GM19372 (cell line): ENCODE measurements around the gene HTT.

Experiments used
- ATAC-seq: cut with Tn5 transposase; IDR thresholded peaks from one replicate; pipeline ENCODE4 v1.9.1; 2021; ENCODE audit warnings: mild to moderate bottlenecking, low read depth, moderate library complexity; ENCODE audit not compliant: unreplicated experiment

Gene HTT

DNA sequence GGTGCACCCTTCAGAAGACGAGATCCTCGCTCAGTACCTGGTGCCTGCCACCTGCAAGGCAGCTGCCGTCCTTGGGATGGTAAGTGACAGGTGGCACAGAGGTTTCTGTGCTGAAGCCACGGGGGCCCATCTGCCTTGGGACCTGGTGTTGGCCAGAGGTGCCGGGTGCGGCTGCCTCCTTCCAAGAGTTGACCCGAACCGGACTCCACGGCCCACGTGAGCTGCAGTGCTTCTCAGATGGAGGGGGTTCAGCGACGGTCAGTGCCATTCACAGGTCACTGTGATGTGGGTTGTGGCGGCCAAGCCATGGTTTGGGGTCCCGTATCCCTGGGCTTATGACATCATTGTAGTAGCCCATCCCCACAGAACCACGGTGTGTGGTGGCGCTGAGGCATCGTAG is 155.5 kb downstream of the HTT start:
- no peak for ATAC-seq

DNA sequence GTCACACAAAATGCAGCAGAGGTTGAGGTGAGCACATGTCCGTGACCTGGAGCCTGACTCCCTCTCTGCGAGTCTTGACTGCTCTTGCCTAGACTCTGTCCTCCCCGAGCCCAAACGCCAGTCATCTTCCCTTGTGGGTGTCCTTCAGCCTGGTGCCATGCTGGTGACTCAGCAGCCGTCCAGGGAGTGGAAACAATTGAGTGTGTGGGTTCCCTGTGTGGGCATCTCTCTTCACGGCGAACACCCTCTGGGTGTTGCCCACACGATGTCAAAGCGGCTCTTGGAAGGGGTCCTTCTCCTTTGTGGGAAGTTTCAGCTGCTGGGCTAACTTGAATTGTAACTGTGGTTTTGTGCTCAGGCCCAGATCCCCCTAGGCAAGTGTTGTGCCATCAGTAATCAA is 157.0 kb downstream of the HTT start:
- no peak for ATAC-seq

DNA sequence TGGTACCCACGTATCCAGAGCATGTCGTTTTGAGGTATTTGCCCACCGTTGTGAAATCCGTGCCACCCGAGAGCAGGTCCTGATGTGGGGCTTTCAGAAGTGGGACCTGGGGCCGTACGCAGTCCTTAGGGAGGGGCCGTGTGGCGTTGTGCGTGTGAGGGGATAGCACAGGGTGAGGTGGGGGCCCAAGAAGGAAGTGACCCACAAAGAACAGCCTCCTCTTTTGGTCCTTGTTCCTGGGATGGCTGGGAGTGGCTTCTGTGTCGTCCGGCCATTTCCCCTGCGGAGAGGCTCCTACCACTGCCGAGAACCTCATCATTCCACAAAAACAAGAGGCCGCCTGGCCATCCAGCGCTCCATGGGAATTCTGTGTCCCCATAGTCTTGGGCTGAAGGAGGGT is 157.5 kb downstream of the HTT start:
- ATAC-seq = no peak

DNA sequence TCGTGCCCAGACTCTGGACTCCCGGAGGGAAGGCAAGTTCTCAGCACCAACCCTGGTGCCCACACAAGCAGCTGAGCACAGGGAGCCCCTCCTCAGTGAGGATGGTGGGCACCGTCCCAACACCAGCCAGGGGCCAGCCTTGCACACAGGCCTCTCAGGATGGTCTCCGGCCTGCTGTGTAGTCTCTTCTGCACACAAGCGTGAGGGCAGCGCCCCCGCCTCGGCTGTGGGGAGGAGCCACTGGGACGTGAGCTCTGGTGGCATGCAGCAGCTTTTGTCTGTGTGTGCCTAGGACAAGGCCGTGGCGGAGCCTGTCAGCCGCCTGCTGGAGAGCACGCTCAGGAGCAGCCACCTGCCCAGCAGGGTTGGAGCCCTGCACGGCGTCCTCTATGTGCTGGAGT is 158.4 kb downstream of the HTT start:
- no peak for ATAC-seq

DNA sequence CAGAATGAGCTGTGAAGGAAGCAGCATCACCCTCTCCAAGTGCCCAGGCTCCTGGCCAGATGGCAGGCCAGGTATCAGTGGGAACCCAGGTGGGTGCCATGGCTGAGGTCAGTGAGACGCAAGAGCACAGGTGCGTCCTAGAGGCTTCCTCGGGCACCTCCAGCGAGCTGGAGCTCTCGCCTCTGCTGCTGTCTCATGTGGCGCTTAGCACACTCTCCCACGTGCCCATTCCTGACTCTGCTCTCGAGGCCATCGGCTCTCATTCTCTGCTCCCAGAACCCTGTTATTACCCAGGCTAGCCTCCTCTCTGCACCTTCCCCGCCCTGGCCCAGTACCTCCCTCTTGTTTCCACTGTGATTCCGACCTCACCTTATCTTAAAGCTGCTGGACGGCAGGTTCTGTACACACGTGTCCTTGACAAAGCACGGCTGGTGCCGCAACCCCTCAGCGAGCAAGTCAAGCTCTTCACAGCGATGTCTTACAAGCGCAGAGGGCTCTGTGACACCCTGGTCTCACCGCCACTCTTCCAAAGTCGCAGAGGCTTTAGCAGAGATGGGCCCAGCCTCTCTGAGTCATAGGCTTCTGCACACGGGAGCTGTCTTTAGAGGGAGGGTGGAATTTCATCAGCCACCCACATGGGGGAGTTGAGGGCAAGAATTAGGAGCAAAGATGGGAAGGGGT is 159.1 kb downstream of the HTT start:
- no peak for ATAC-seq

DNA sequence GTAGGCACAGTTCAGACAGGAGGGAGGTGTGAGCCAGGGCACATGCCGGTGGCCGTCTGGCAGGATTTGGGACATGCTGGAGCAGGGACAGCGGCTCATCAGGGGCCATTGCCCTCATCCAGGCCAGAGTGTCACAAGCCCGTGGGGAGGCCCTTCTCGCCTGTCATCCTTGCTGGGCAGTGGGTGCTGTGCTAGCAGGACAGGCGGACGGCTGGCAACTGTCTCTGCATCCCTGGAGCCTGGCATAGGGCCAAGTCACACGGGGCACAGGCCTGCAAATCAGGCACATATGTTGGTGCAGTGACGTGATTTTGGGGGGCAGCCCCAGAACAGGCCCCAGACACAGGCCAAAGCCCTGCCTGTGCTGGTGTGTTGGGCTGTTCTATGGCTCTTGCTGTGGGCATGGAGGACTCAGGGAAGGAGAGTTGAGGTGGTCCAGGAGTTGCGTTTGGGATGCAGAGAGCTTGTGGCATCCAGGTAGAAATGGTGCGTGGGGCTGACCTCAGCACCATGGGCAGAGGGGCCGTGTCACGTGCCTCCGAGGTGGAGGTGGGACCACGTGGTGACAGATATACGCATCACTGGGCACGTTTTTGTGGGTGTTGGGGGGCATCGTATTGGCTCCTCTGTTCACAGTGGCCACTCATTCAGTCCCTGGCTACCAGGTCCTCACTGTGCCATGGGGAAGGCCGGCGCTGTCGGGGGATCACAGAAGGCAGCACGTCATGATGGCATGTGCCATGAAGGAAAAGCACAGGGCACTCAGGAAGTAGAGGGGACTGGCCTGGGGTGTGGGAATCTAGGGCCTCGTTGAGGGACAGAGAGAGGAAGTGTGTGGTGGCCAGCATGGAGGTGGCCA is 159.9 kb downstream of the HTT start:
- no peak for ATAC-seq

DNA sequence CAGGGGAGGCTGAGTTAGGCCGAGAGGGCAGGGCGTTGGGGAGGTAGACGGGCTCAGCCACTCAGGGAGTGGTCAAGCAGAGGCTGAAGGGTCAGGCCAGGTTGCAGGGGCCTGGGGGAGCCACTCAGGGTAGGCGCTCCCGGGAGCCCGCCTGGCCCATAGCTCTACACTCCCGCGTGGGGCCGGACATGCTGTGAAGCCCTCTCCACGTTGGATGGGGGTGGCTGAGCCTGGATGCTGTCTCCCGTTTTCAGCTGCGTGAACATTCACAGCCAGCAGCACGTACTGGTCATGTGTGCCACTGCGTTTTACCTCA is 160.5 kb downstream of the HTT start:
- no peak for ATAC-seq

DNA sequence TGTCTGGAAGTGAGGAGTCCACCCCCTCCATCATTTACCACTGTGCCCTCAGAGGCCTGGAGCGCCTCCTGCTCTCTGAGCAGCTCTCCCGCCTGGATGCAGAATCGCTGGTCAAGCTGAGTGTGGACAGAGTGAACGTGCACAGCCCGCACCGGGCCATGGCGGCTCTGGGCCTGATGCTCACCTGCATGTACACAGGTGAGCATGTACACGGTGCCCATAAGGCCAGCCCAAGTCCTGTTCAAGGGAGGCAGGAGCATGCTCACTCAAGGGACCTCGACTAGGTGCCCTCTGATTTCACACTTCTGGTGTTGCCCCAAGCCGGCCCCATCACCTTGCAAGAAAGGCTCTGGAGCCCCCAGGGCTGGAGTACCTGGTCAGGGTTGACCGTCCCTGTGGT is 161.1 kb downstream of the HTT start:
- no peak for ATAC-seq

DNA sequence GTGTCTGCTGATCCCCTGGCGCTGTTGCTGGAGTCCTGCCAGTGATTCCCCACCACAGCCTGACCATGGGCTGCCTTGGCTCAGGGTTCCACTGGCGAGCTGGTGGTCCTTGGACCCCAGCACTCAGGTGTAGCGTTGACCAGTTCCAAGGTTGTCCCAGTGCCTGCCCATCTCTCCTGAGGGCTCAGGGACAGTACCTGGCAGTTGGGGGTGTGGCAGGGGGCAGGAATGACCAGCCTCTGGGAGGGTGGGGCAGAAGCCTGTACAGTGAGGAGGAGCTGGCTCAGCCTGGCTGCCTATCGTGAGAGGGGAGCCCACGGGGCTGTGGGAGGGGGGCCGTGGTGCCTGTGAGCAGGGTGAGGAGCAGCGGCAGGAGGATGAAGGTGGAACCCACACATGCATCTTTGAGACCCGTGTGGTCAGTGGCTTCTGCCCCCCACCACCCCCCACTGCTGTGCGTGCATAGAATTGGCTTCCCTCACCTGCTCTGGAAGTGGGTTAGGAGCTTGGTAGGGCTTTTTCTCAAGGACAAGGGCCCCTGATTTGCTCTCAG is 161.9 kb downstream of the HTT start:
- no peak for ATAC-seq

DNA sequence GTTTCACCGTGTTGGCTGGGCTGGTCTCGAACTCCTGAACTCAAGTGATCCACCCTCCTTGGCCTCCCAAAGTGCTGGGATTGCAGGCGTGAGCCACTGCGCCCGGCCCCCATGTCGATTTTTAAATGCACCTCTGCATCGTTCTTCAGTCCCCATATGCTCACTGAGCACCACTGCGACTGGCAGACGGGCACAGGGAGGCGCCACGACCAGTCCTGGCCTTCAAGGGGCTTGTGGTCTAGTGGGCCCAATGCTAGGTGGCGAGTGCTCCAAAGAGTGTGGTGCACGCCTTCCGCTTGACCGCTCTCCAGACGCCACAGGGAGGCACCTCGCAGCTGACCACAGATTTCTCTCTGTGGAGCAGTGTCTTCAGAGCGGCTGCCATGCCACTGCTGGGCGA is 162.8 kb downstream of the HTT start:
- ATAC-seq = no peak

DNA sequence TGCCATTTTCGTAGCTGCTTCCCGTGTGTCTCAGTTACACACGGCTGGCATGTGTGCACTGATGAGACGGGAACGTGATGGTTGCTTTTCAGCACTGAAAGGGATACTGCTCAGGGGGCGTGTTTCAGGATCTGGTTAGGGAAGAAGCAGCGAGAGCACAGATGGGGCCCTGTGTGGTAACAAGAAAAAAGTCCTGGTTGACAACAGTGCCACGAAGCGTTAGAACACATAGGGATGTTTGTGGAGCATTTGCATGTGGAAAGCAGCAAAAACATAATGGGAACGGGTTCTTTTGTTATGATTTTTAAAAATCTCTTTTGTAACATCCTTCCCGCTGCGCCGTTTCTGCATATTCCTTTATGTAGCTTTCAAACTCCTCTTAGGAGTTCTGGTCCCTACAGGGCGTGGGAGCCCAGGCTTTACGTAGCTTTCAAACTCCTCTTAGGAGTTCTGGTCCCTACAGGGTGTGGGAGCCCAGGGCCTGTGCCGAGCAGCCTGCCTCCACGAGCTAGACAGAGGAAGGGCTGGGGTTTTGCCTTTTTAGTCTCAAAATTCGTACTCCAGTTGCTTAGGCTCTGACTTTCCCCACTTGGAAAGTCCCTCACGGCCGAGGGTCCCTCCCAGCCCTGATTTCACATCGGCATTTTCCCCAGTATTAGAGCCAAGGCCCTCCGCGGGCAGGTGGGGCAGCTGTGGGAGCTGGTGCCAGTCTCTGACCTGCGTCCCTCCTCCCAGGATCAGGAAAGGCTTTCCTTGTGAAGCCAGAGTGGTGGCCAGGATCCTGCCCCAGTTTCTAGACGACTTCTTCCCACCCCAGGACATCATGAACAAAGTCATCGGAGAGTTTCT is 163.5 kb downstream of the HTT start:
- no peak for ATAC-seq

DNA sequence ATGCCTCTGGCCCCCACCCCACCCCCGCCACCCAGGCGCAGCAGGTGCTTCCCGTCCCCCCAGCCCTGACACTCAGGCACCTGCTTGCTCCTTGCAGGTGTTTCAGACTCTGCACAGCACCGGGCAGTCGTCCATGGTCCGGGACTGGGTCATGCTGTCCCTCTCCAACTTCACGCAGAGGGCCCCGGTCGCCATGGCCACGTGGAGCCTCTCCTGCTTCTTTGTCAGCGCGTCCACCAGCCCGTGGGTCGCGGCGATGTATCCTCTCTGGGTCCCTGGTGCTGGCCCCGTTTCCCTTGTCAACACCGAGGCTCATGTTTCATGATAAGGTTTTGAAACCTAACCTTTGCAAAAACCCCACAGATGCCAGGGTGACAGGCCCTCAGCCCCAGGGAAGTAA is 164.2 kb downstream of the HTT start:
- no peak for ATAC-seq

DNA sequence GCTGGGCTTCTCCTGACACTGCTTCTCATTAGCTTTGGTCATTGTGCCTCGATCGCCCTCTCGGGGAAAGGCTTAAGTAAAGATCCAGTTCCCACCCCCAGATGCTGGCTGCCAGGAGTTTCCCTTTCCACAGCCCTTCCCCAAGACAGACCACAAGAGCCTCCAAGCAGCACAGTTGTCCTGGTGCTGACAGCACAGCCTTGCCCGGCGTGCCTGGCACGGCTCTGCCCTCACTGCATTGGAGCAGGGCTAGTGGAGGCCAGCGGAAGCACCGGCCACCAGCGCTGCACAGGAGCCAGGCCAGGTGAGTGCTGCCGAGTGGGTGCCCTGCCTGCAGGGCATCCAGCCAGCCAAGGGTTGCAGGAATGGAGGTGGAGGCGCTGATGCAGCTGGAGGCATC is 164.8 kb downstream of the HTT start:
- ATAC-seq = no peak

DNA sequence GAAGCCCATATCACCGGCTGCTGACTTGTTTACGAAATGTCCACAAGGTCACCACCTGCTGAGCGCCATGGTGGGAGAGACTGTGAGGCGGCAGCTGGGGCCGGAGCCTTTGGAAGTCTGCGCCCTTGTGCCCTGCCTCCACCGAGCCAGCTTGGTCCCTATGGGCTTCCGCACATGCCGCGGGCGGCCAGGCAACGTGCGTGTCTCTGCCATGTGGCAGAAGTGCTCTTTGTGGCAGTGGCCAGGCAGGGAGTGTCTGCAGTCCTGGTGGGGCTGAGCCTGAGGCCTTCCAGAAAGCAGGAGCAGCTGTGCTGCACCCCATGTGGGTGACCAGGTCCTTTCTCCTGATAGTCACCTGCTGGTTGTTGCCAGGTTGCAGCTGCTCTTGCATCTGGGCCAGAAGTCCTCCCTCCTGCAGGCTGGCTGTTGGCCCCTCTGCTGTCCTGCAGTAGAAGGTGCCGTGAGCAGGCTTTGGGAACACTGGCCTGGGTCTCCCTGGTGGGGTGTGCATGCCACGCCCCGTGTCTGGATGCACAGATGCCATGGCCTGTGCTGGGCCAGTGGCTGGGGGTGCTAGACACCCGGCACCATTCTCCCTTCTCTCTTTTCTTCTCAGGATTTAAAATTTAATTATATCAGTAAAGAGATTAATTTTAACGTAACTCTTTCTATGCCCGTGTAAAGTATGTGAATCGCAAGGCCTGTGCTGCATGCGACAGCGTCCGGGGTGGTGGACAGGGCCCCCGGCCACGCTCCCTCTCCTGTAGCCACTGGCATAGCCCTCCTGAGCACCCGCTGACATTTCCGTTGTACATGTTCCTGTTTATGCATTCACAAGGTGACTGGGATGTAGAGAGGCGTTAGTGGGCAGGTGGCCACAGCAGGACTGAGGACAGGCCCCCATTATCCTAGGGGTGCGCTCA is 165.8 kb downstream of the HTT start:
- no peak for ATAC-seq

DNA sequence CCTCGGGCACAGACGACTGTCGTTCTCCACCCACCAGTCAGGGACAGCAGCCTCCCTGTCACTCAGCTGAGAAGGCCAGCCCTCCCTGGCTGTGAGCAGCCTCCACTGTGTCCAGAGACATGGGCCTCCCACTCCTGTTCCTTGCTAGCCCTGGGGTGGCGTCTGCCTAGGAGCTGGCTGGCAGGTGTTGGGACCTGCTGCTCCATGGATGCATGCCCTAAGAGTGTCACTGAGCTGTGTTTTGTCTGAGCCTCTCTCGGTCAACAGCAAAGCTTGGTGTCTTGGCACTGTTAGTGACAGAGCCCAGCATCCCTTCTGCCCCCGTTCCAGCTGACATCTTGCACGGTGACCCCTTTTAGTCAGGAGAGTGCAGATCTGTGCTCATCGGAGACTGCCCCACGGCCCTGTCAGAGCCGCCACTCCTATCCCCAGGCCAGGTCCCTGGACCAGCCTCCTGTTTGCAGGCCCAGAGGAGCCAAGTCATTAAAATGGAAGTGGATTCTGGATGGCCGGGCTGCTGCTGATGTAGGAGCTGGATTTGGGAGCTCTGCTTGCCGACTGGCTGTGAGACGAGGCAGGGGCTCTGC is 166.5 kb downstream of the HTT start:
- ATAC-seq = no peak

DNA sequence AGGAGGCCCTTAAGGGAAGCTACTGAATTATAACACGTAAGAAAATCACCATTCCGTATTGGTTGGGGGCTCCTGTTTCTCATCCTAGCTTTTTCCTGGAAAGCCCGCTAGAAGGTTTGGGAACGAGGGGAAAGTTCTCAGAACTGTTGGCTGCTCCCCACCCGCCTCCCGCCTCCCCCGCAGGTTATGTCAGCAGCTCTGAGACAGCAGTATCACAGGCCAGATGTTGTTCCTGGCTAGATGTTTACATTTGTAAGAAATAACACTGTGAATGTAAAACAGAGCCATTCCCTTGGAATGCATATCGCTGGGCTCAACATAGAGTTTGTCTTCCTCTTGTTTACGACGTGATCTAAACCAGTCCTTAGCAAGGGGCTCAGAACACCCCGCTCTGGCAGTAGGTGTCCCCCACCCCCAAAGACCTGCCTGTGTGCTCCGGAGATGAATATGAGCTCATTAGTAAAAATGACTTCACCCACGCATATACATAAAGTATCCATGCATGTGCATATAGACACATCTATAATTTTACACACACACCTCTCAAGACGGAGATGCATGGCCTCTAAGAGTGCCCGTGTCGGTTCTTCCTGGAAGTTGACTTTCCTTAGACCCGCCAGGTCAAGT is 167.5 kb downstream of the HTT start:
- no peak for ATAC-seq

DNA sequence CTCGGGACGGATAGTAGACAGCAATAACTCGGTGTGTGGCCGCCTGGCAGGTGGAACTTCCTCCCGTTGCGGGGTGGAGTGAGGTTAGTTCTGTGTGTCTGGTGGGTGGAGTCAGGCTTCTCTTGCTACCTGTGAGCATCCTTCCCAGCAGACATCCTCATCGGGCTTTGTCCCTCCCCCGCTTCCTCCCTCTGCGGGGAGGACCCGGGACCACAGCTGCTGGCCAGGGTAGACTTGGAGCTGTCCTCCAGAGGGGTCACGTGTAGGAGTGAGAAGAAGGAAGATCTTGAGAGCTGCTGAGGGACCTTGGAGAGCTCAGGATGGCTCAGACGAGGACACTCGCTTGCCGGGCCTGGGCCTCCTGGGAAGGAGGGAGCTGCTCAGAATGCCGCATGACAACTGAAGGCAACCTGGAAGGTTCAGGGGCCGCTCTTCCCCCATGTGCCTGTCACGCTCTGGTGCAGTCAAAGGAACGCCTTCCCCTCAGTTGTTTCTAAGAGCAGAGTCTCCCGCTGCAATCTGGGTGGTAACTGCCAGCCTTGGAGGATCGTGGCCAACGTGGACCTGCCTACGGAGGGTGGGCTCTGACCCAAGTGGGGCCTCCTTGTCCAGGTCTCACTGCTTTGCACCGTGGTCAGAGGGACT is 168.8 kb downstream of the HTT start:
- no peak for ATAC-seq

DNA sequence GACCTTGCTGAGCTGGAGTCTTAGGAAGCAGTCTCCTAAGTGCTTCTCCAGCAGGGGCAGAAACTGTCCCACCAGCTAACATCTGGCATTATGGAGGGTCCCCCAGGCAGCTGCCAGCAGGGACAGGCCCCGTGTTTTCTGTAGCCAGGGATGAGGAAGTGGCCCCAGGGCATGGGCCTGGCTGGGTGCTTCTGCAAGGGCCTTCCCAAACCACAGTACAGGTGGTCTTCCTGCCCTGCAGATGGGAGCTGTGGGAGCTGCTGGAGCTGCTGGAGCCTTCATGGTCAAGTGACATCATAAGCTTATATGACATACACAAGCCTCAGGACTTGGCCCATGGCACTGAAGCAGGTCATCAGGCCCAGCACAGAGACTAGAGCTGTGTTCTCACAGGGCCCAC is 169.5 kb downstream of the HTT start:
- ATAC-seq = no peak

DNA sequence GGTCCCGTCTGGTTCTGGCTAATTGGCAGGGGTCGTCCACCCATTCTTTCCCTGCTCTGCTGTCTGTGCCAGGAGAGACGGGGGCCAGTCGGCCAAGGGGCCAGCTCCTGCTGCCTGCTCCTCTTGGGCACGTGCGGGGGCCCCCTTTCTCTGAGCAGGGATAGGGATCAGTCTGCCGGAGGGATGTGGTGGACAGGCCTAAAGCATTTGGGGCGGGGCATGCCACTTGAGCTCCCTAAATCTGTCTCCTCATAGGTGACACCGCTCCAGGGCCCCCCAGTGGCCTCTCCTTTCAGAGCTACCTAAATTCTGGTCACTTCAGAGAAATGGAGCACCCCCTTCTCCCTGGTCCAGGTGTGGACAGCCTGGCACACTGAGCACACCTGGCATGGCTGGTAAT is 170.3 kb downstream of the HTT start:
- ATAC-seq = no peak
